HEK293T (cell line): ENCODE results near the gene DHX30.

ENCODE experiments used
- ARNT ChIP-seq: fragments of 450-650 bp; IDR thresholded peaks from 2 replicates; pipeline ENCODE4 v1.6.1; 2017; ENCODE audit warnings: mild to moderate bottlenecking
- BHLHE40 ChIP-seq: fragments of 450-650 bp; IDR thresholded peaks from 2 replicates; pipeline ENCODE4 v1.6.1; 2016; ENCODE audit warnings: mild to moderate bottlenecking, moderate library complexity, borderline replicate concordance
- ELF4 ChIP-seq: fragments of 450-650 bp; IDR thresholded peaks from 2 replicates; pipeline ENCODE4 v1.6.1; 2017; ENCODE audit warnings: antibody characterized with exemption
- HDGF ChIP-seq: fragments of 450-650 bp; IDR thresholded peaks from 2 replicates; pipeline ENCODE4 v1.6.1; 2017; ENCODE audit warnings: antibody characterized with exemption, borderline replicate concordance
- SP1 ChIP-seq: fragments of 450-650 bp; IDR thresholded peaks from 2 replicates; pipeline ENCODE4 v1.6.1; 2017

- TF ChIP-seq SP1, result no peak
- no peak for TF ChIP-seq BHLHE40
- no peak for TF ChIP-seq ELF4
- no peak for TF ChIP-seq HDGF
- TF ChIP-seq ARNT, result no peak
These were observed 47.0 kb downstream of the DHX30 start for GRCh38 chr3:47849699-47850563.
